GM21360 (cell line): ENCODE measurements around the gene SMU1.

Experiments
- ATAC-seq: cut with Tn5 transposase; IDR thresholded peaks from one replicate; pipeline ENCODE4 v1.9.1; 2021; ENCODE audit warnings: mild to moderate bottlenecking, moderate library complexity; ENCODE audit not compliant: unreplicated experiment

Gene SMU1

GRCh38 chr9:33046061-33046460 lies 30.4 kb downstream of the SMU1 start:
- ATAC-seq: no peak

- no peak for ATAC-seq
Observed at GRCh38 chr9:33044677-33045282, 31.7 kb downstream of the SMU1 start.

- ATAC-seq: peak; percentile 74
Observed at GRCh38 chr9:33044162-33044673, 32.3 kb downstream of the SMU1 start.

- ATAC-seq: no peak
Observed at GRCh38 chr9:33043671-33044070, 32.8 kb downstream of the SMU1 start.

- no peak for ATAC-seq
Observed at GRCh38 chr9:33042473-33042872, 34.0 kb downstream of the SMU1 start.

- ATAC-seq: no peak
Observed at GRCh38 chr9:33041432-33042188, 34.9 kb downstream of the SMU1 start.

- ATAC-seq: no peak
Observed at GRCh38 chr9:33040792-33041431, 35.6 kb downstream of the SMU1 start.

GRCh38 chr9:33032865-33033264 lies 43.6 kb downstream of the SMU1 start:
- no peak for ATAC-seq

GRCh38 chr9:33032292-33032691 lies 44.2 kb downstream of the SMU1 start:
- ATAC-seq: no peak

GRCh38 chr9:33030285-33030684 lies 46.2 kb downstream of the SMU1 start:
- ATAC-seq: no peak

- ATAC-seq: no peak
Observed at GRCh38 chr9:33029231-33029786, 47.2 kb downstream of the SMU1 start.

GRCh38 chr9:33025572-33026342 lies 50.7 kb downstream of the SMU1 start:
- ATAC-seq: peak; percentile 37

- peak; percentile 90 for ATAC-seq
Observed at GRCh38 chr9:33024966-33025571, 51.4 kb downstream of the SMU1 start, which contains the start of gene DNAJA1. Gene DNAJA1 (plus strand): TSS chr9:33025273. CDS start chr9:33026485, 1,212 bp downstream.

GRCh38 chr9:33024126-33024965 lies 52.1 kb downstream of the SMU1 start:
- no peak for ATAC-seq

GRCh38 chr9:33023661-33024060 lies 52.8 kb downstream of the SMU1 start:
- no peak for ATAC-seq

GRCh38 chr9:33022755-33023154 lies 53.7 kb downstream of the SMU1 start:
- ATAC-seq: no peak

- ATAC-seq: no peak
Observed at GRCh38 chr9:33022303-33022702, 54.2 kb downstream of the SMU1 start.

- no peak for ATAC-seq
Observed at GRCh38 chr9:33019797-33020196, 56.7 kb downstream of the SMU1 start.

GRCh38 chr9:33017283-33018041 lies 59.0 kb downstream of the SMU1 start:
- no peak for ATAC-seq
